HepG2 (cell line): ENCODE measurements around the gene ZBTB22. TPM values are rescaled to one million over a fixed set of nuclear protein-coding genes. Genes with fewer than 3 reads are reported as not detected.

Experiments
- AHR ChIP-seq: IDR thresholded peaks from 2 replicates; pipeline ENCODE4 v1.6.1; 2018; ENCODE audit warnings: missing genetic modification reagents, missing compliant biosample characterization
- AKNA ChIP-seq: sonication (generic); formaldehyde crosslinking; IDR thresholded peaks from 2 replicates; pipeline ENCODE4 v1.4.0; 2020; ENCODE audit warnings: missing genetic modification reagents, borderline replicate concordance
- ATF7-NPFF ChIP-seq: sonication (generic); formaldehyde crosslinking; IDR thresholded peaks from 2 replicates; pipeline ENCODE4 v1.8.1; 2023; ENCODE audit warnings: mild to moderate bottlenecking, low read depth, missing genetic modification reagents, moderate library complexity
- FUBP1 ChIP-seq: sonication (generic); formaldehyde crosslinking; IDR thresholded peaks from 2 replicates; pipeline ENCODE4 v1.5.1; 2020; ENCODE audit warnings: missing genetic modification reagents, mild to moderate bottlenecking, borderline replicate concordance
- GFI1 ChIP-seq: sonication (generic); formaldehyde crosslinking; IDR thresholded peaks from 2 replicates; pipeline ENCODE4 v1.5.0; 2020; ENCODE audit warnings: missing genetic modification reagents, mild to moderate bottlenecking, borderline replicate concordance
- NFE2L1 ChIP-seq: sonication (generic); formaldehyde crosslinking; IDR thresholded peaks from 2 replicates; pipeline ENCODE4 v1.4.0; 2020; ENCODE audit warnings: missing genetic modification reagents, mild to moderate bottlenecking, borderline replicate concordance
- PRDM15 ChIP-seq: sonication (generic); formaldehyde crosslinking; IDR thresholded peaks from 2 replicates; pipeline ENCODE4 v1.4.0; 2020; ENCODE audit warnings: missing genetic modification reagents
- SP1 ChIP-seq, 2 experiments: fragments of 450-650 bp in 1 of 2; sonication (generic) in 1 of 2; formaldehyde crosslinking in 1 of 2; IDR thresholded peaks; 2 replicates each; pipeline versions ENCODE4 v1.4.0 to v1.6.1; 2016 to 2020; ENCODE audit warnings: missing genetic modification reagents in 1 of 2
- SRSF1 ChIP-seq: fragments of 200-400 bp; formaldehyde crosslinking; optimal IDR thresholded peaks from 2 replicates; pipeline ENCODE3; 2017; ENCODE audit warnings: mild to moderate bottlenecking, low read depth, low read length, moderate library complexity
- TCF12 ChIP-seq, 2 experiments: fragments of 450-650 bp in 1 of 2; sonication (generic) in 1 of 2; formaldehyde crosslinking in 1 of 2; IDR thresholded peaks; 2 replicates each; pipeline versions ENCODE4 v1.6.1 to v1.8.0; 2017 to 2022; ENCODE audit warnings: antibody characterized with exemption in 1 of 2, mild to moderate bottlenecking in 1 of 2, missing genetic modification reagents in 1 of 2, moderate library complexity in 1 of 2
- THAP11 ChIP-seq: IDR thresholded peaks from 2 replicates; pipeline ENCODE4 v1.6.1; 2016; ENCODE audit warnings: missing biosample characterization, missing genetic modification reagents
- ZBTB2 ChIP-seq: sonication (generic); formaldehyde crosslinking; IDR thresholded peaks from 2 replicates; pipeline ENCODE4 v1.8.0; 2022; ENCODE audit warnings: low read depth, missing genetic modification reagents
- ZBTB42 ChIP-seq: sonication (generic); formaldehyde crosslinking; IDR thresholded peaks from 2 replicates; pipeline ENCODE4 v1.5.0; 2020; ENCODE audit warnings: mild to moderate bottlenecking, missing genetic modification reagents
- ZNF430 ChIP-seq: sonication (generic); formaldehyde crosslinking; IDR thresholded peaks from 2 replicates; pipeline ENCODE4 v1.9.0; 2021; ENCODE audit warnings: mild to moderate bottlenecking, missing genetic modification reagents
- ZNF577 ChIP-seq: sonication (generic); formaldehyde crosslinking; IDR thresholded peaks from 2 replicates; pipeline ENCODE4 v1.4.0; 2020; ENCODE audit warnings: mild to moderate bottlenecking, low read depth, missing genetic modification reagents, borderline replicate concordance
- ZNF7 ChIP-seq: IDR thresholded peaks from 2 replicates; pipeline ENCODE4 v1.6.1; 2016; ENCODE audit warnings: missing biosample characterization, missing genetic modification reagents
- polyA plus RNA-seq, 8 experiments: library from polyadenylated mRNA; depleted of rRNA in 3 of 8; stranded (reverse) in 7 of 8; unstranded in 1 of 8; fragments of >200 nt; fragmentation: Illumina TruSeq in 4 of 8; extraction: Trizol in 4 of 8; gene quantifications; 2 replicates each; pipeline versions ENCODE4 v1.2.1 to v1.2.3, GENCODE V29; 2011 to 2016; ENCODE audit warnings: low read depth in 4 of 8, missing spikeins in 1 of 8, mixed read lengths in 1 of 8; ENCODE audit not compliant: insufficient read depth in 1 of 8
- total RNA-seq, 5 experiments: library from RNA; depleted of rRNA; stranded (reverse); fragments of >200 nt; fragmentation: Illumina TruSeq; extraction: Trizol; gene quantifications; 2 replicates each; pipeline ENCODE4 v1.2.3, GENCODE V29; 2016; ENCODE audit warnings: low read depth in 1 of 5

The ZBTB22 gene
- total and polyA plus RNA-seq, 2 of the 13 experiments (the other 11 are each of a cell fraction or from before 2014, with no cell fraction given), result 8.0 to 10.6 TPM

- TF ChIP-seq PRDM15 (CRISPR knock-in tag) (peak; percentile 99), SP1 (IDR thresholded peaks at IDR 0.05) (no peak), SP1 (CRISPR knock-in tag; IDR thresholded peaks at IDR 0.05) (peak; percentile 82), NFE2L1 (no peak), ATF7-NPFF (CRISPR knock-in tag) (peak; percentile 92), SRSF1 (peak; percentile 95), FUBP1 (CRISPR knock-in tag) (no peak), ZNF577 (CRISPR knock-in tag) (no peak), TCF12 (IDR thresholded peaks at IDR 0.05) (no peak), TCF12 (CRISPR knock-in tag; IDR thresholded peaks at IDR 0.05) (peak; percentile 97; the same call in 1 of the 2 replicates), ZNF430 (peak; percentile 73), AKNA (CRISPR knock-in tag) (no peak), AHR (CRISPR knock-in tag) (no peak), GFI1 (CRISPR knock-in tag) (peak; percentile 53; the same call in 1 of the 2 replicates), THAP11 (peak; percentile 90), ZBTB42 (CRISPR knock-in tag) (0 out of 2 replicates have a peak, but pooled peaks have one; percentile 85), ZNF7 (CRISPR knock-in tag) (no peak), ZBTB2 (CRISPR knock-in tag) (no peak; the same call in none of the 2 replicates)
These were observed 18.2 kb downstream of the ZBTB22 start (continued) for GRCh38 chr6:33299237-33299944.
